ENCODE measurements around the gene CRTAC1.
A peak's percentile ranks its signal among the peaks of the same experiment; 100 is the strongest.

CRTAC1 gene

GRCh38 chr10:98001736-98002135 lies 28.7 kb downstream of the CRTAC1 start:
- no peak overlapping the region for H3K4ac ChIP-seq (ENCODE audit: low read length)
- WGBS, 2 donors (ENCODE audit: extremely low coverage in 2 of 2, insufficient read length in 2 of 2, insufficient replicate concordance in 1 of 2) = no CpG with 5 or more reads among the region's 9 CpGs
- H2BK120ac ChIP-seq (ENCODE audit: low read depth, low read length) = no peak overlapping the region
- H3K36me3 ChIP-seq (replicated peaks in 1 of 2; ENCODE audit: control insufficient read depth in 2 of 2, insufficient read depth in 2 of 2, low read length in 2 of 2) = no peaks in the 10 kb centered on the region
- no peak overlapping the region for H3K18ac ChIP-seq (ENCODE audit: low read length)
- H4K8ac ChIP-seq (ENCODE audit: low read depth, low read length) = no peak overlapping the region
- no peak overlapping the region for H3K14ac ChIP-seq (ENCODE audit: low read length)
- DNase-seq (ENCODE audit: low spot score) = no peak
- no peak overlapping the region for H3K4me3 ChIP-seq (ENCODE audit: low read length in 2 of 2)
- H3K23ac ChIP-seq (ENCODE audit: low read depth, low read length, poor library complexity) = no peak overlapping the region
- no peak overlapping the region for H3K27ac ChIP-seq (replicated peaks; ENCODE audit: low read length)
- H3K9ac ChIP-seq (ENCODE audit: low read depth, low read length, poor library complexity) = no peak overlapping the region
- H3K9me3 ChIP-seq (replicated peaks in 1 of 2; ENCODE audit: control insufficient read depth in 2 of 2, insufficient read depth in 1 of 2, low read depth in 1 of 2, low read length in 2 of 2) = no peaks in the 10 kb centered on the region
- no peaks in the 10 kb centered on the region for H3K79me1 ChIP-seq (ENCODE audit: low read depth, low read length)
- H2AFZ ChIP-seq (ENCODE audit: low read length) = no peak overlapping the region
- H3K4me2 ChIP-seq (ENCODE audit: insufficient read depth, low read length, poor library complexity, severe bottlenecking) = no peak overlapping the region
- peaks cover 0 to 4% (median 0%) of the 10 kb centered on the region in 3 experiments for H3K27me3 ChIP-seq (ENCODE audit: control insufficient read depth in 3 of 3, insufficient read depth in 3 of 3, low read depth in 1 of 3, low read length in 3 of 3)
- H2BK15ac ChIP-seq (ENCODE audit: low read length) = no peak overlapping the region
- H4K91ac ChIP-seq (ENCODE audit: low read depth, low read length, poor library complexity) = no peak overlapping the region
- H2BK5ac ChIP-seq (ENCODE audit: low read length) = no peak overlapping the region
- peaks cover 0 to 3% of the 10 kb centered on the region in 2 donors for H3K4me1 ChIP-seq (ENCODE audit: control insufficient read depth in 2 of 2, insufficient read depth in 1 of 2, low read depth in 1 of 2, low read length in 2 of 2)
- no peak overlapping the region for H2BK12ac ChIP-seq (ENCODE audit: low read length)
- H2AK5ac ChIP-seq (ENCODE audit: low read depth, low read length) = no peak overlapping the region

GRCh38 chr10:98000346-98000745 lies 30.1 kb downstream of the CRTAC1 start:
- no peak overlapping the region for H2AFZ ChIP-seq (ENCODE audit: low read length)
- no peaks in the 10 kb centered on the region for H3K9me3 ChIP-seq (replicated peaks in 1 of 2; ENCODE audit: control insufficient read depth in 2 of 2, insufficient read depth in 1 of 2, low read depth in 1 of 2, low read length in 2 of 2)
- peak overlapping the region; percentile 76 for H3K18ac ChIP-seq (ENCODE audit: low read length)
- H3K79me1 ChIP-seq (ENCODE audit: low read depth, low read length) = no peaks in the 10 kb centered on the region
- no peaks in the 10 kb centered on the region for H3K27me3 ChIP-seq (ENCODE audit: control insufficient read depth in 3 of 3, insufficient read depth in 3 of 3, low read depth in 1 of 3, low read length in 3 of 3)
- peak overlapping the region; percentile 82 for H2BK5ac ChIP-seq (ENCODE audit: low read length)
- peak overlapping the region; percentile 66 for H3K4ac ChIP-seq (ENCODE audit: low read length)
- no peak overlapping the region for H4K91ac ChIP-seq (ENCODE audit: low read depth, low read length, poor library complexity)
- H3K23ac ChIP-seq (ENCODE audit: low read depth, low read length, poor library complexity) = peak overlapping the region; percentile 98
- H3K4me2 ChIP-seq (ENCODE audit: insufficient read depth, low read length, poor library complexity, severe bottlenecking) = no peak overlapping the region
- no peaks in the 10 kb centered on the region for H3K36me3 ChIP-seq (replicated peaks in 1 of 2; ENCODE audit: control insufficient read depth in 2 of 2, insufficient read depth in 2 of 2, low read length in 2 of 2)
- no peak overlapping the region for H2BK12ac ChIP-seq (ENCODE audit: low read length)
- H2AK5ac ChIP-seq (ENCODE audit: low read depth, low read length) = no peak overlapping the region
- no peaks in the 10 kb centered on the region for H3K4me1 ChIP-seq (ENCODE audit: control insufficient read depth in 2 of 2, insufficient read depth in 1 of 2, low read depth in 1 of 2, low read length in 2 of 2)
- no CpG with 5 or more reads among the region's 11 CpGs for WGBS, 2 donors (ENCODE audit: extremely low coverage in 2 of 2, insufficient read length in 2 of 2, insufficient replicate concordance in 1 of 2)
- H3K4me3 ChIP-seq (ENCODE audit: low read length in 2 of 2) = no peak overlapping the region
- no peak for DNase-seq (ENCODE audit: low spot score)
- peak overlapping the region; percentile 60 for H3K9ac ChIP-seq (ENCODE audit: low read depth, low read length, poor library complexity)
- no peak overlapping the region for H3K27ac ChIP-seq (replicated peaks; ENCODE audit: low read length)
- no peak overlapping the region for H2BK120ac ChIP-seq (ENCODE audit: low read depth, low read length)
- no peak overlapping the region for H2BK15ac ChIP-seq (ENCODE audit: low read length)
- H3K14ac ChIP-seq (ENCODE audit: low read length) = peak overlapping the region; percentile 38
- H4K8ac ChIP-seq (ENCODE audit: low read depth, low read length) = peak overlapping the region; percentile 43

GRCh38 chr10:97999923-98000248 lies 30.5 kb downstream of the CRTAC1 start:
- H3K23ac ChIP-seq (ENCODE audit: low read depth, low read length, poor library complexity) = no peak overlapping the region
- H3K9ac ChIP-seq (ENCODE audit: low read depth, low read length, poor library complexity) = no peak overlapping the region
- H3K18ac ChIP-seq (ENCODE audit: low read length) = no peak overlapping the region
- no CpG with 5 or more reads among the region's 2 CpGs for WGBS, 2 donors (ENCODE audit: extremely low coverage in 2 of 2, insufficient read length in 2 of 2, insufficient replicate concordance in 1 of 2)
- no peak overlapping the region for H3K14ac ChIP-seq (ENCODE audit: low read length)
- H2AFZ ChIP-seq (ENCODE audit: low read length) = no peak overlapping the region
- H3K4me3 ChIP-seq (ENCODE audit: low read length in 2 of 2) = no peak overlapping the region
- H3K27me3 ChIP-seq (ENCODE audit: control insufficient read depth in 3 of 3, insufficient read depth in 3 of 3, low read depth in 1 of 3, low read length in 3 of 3) = no peaks in the 10 kb centered on the region
- H2AK5ac ChIP-seq (ENCODE audit: low read depth, low read length) = no peak overlapping the region
- peak overlapping the region; percentile 82 for H2BK5ac ChIP-seq (ENCODE audit: low read length)
- no peak overlapping the region for H4K8ac ChIP-seq (ENCODE audit: low read depth, low read length)
- H3K27ac ChIP-seq (replicated peaks; ENCODE audit: low read length) = no peak overlapping the region
- no peak for DNase-seq (ENCODE audit: low spot score)
- H3K79me1 ChIP-seq (ENCODE audit: low read depth, low read length) = no peaks in the 10 kb centered on the region
- H2BK15ac ChIP-seq (ENCODE audit: low read length) = no peak overlapping the region
- no peak overlapping the region for H2BK120ac ChIP-seq (ENCODE audit: low read depth, low read length)
- H3K4me2 ChIP-seq (ENCODE audit: insufficient read depth, low read length, poor library complexity, severe bottlenecking) = no peak overlapping the region
- H3K36me3 ChIP-seq (replicated peaks in 1 of 2; ENCODE audit: control insufficient read depth in 2 of 2, insufficient read depth in 2 of 2, low read length in 2 of 2) = no peaks in the 10 kb centered on the region
- H3K9me3 ChIP-seq (replicated peaks in 1 of 2; ENCODE audit: control insufficient read depth in 2 of 2, insufficient read depth in 1 of 2, low read depth in 1 of 2, low read length in 2 of 2) = no peaks in the 10 kb centered on the region
- H4K91ac ChIP-seq (ENCODE audit: low read depth, low read length, poor library complexity) = no peak overlapping the region
- H2BK12ac ChIP-seq (ENCODE audit: low read length) = no peak overlapping the region
- no peak overlapping the region for H3K4ac ChIP-seq (ENCODE audit: low read length)
- H3K4me1 ChIP-seq (ENCODE audit: control insufficient read depth in 2 of 2, insufficient read depth in 1 of 2, low read depth in 1 of 2, low read length in 2 of 2) = no peaks in the 10 kb centered on the region

- Histone ChIP-seq H3K9ac (ENCODE audit: low read depth, low read length, poor library complexity) (no peak overlapping the region), H2BK12ac (ENCODE audit: low read length) (no peak overlapping the region), H3K4me1 (ENCODE audit: control insufficient read depth in 2 of 2, insufficient read depth in 1 of 2, low read depth in 1 of 2, low read length in 2 of 2) (no peaks in the 10 kb centered on the region), H3K18ac (ENCODE audit: low read length) (peak overlapping the region; percentile 37), H3K36me3 (replicated peaks in 1 of 2; ENCODE audit: control insufficient read depth in 2 of 2, insufficient read depth in 2 of 2, low read length in 2 of 2) (no peaks in the 10 kb centered on the region), H3K27me3 (ENCODE audit: control insufficient read depth in 3 of 3, insufficient read depth in 3 of 3, low read depth in 1 of 3, low read length in 3 of 3) (no peaks in the 10 kb centered on the region), H3K9me3 (replicated peaks in 1 of 2; ENCODE audit: control insufficient read depth in 2 of 2, insufficient read depth in 1 of 2, low read depth in 1 of 2, low read length in 2 of 2) (no peaks in the 10 kb centered on the region), H3K4me2 (ENCODE audit: insufficient read depth, low read length, poor library complexity, severe bottlenecking) (no peak overlapping the region), H2BK15ac (ENCODE audit: low read length) (no peak overlapping the region), H2AFZ (ENCODE audit: low read length) (no peak overlapping the region), H4K91ac (ENCODE audit: low read depth, low read length, poor library complexity) (no peak overlapping the region), H2BK120ac (ENCODE audit: low read depth, low read length) (no peak overlapping the region), H2BK5ac (ENCODE audit: low read length) (no peak overlapping the region), H3K23ac (ENCODE audit: low read depth, low read length, poor library complexity) (no peak overlapping the region), H3K14ac (ENCODE audit: low read length) (no peak overlapping the region), H3K4me3 (ENCODE audit: low read length in 2 of 2) (no peak overlapping the region), H3K4ac (ENCODE audit: low read length) (no peak overlapping the region), H4K8ac (ENCODE audit: low read depth, low read length) (no peak overlapping the region), H3K79me1 (ENCODE audit: low read depth, low read length) (no peaks in the 10 kb centered on the region), H2AK5ac (ENCODE audit: low read depth, low read length) (no peak overlapping the region), H3K27ac (replicated peaks; ENCODE audit: low read length) (no peak overlapping the region)
- DNase-seq (ENCODE audit: low spot score) = no peak
- WGBS, 2 donors (ENCODE audit: extremely low coverage in 2 of 2, insufficient read length in 2 of 2, insufficient replicate concordance in 1 of 2) = no CpG with 5 or more reads among the region's 10 CpGs
Measured at GRCh38 chr10:97999066-97999922, 31.1 kb downstream of the CRTAC1 start.

All from neuronal stem cell (in vitro differentiated cells).